NCI-H2196 (cell line): ENCODE data around the gene BORCS5.

ENCODE experiments used
- DNase-seq: peaks from one replicate; lab custom pipeline; 2025; ENCODE audit not compliant: unreplicated experiment; lab: John Stamatoyannopoulos, UW

Gene BORCS5

DNA sequence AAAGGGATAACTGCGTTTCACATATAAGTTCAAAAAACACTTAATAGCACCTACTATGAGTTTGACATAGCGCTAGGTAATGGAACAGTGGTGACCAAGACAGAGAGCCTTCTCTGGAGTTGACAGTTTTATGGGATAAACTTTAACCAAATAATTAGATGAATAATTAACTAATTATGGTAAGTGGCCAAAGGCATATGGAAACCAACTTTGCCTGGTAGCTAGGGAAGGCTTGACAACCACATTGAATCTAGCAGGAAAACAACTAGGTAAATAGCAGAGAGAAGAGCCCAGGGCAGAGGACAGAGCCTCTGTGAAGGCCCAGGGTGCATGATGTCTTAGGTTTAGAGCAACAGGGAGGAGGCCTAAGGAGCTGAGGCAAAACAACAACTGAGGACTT is 153.7 kb downstream of the BORCS5 start:
- DNase-seq, result no peak

- DNase-seq, result no peak
These were observed 154.3 kb downstream of the BORCS5 start for GRCh38 chr12:12511021-12511783.

- no peak for DNase-seq
These were observed 155.2 kb downstream of the BORCS5 start for GRCh38 chr12:12511895-12512711.

DNA sequence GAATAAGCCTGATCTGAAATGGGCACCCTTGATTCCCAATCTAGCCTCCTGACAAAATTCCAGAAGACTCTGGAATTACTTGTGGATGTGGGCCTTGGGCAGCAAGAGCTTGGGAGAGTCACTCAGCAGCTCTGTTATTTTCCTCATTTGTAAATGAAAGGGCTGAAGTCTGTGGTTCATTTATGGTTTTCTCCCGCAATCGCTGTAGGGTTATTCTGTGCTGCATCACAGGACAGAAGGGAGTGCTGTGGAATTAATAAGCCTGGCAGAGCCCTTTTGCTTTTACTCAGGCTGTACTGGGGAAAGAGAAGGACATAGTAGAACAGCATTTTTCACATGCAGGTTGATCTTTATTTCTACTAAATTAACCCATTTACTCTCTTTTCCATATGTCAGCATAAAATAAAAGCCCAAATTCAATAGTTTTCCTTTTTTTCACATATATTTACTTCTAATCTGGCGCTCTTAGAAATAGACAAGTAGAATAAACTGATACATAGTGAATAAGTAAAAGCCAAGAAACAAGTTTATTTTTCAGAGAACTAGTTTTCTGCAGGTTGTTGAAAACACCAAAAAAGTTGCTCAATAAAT is 156.6 kb downstream of the BORCS5 start:
- DNase-seq, result no peak

- DNase-seq, result no peak
These were observed 161.6 kb downstream of the BORCS5 start for GRCh38 chr12:12518464-12518845.

DNA sequence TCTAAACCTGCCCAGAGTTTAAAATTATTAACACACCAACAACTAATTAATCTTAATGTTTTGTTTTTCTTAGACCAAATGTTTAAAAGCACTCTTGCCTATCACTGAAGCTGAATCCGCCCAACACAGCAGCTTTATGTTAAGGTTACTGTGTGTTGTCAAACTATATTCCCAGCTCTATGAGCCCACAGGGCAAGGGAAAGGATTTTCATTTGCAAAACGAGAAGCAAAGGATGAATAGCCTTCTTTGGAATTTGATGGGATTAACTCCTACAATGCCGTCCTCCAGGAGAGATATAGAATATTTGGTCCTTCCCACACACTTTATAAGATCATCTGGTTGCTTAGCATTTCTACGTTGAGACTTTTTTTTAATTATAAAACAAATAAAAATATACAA is 162.0 kb downstream of the BORCS5 start:
- DNase-seq, result no peak
